ENCODE results near the gene CIITA.

CIITA gene

DNA sequence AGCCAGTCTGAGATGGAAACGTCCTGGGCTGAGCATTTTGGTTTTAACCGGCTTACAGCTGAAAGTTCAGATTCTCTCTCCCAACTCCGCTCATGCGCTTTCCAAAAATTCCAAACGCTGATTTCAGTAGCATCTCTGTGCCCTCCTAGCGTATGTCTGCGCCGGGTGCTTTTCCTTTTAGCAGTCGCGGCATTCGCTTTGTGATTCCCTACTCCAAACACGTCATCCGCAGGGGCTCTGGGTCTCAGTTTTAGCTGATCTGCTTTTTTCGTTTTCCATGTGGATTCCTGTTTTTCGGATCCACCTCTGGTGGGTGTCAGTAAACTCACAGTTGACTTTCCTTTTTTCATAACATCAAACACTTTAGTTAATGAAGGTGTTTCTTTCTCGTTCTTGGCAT, 36.3 kb upstream of the CIITA start:
- no peaks in the 10 kb centered on the region for H3K79me2 ChIP-seq (ENCODE audit: insufficient read depth, low read depth)
- H3K4me1 ChIP-seq (ENCODE audit: low read depth, poor library complexity, severe bottlenecking): peaks cover 92% of the 10 kb centered on the region
- no peaks in the 10 kb centered on the region for H3K27me3 ChIP-seq (ENCODE audit: insufficient read depth, low read depth)
- no peak overlapping the region for H3K4me3 ChIP-seq (IDR thresholded peaks at IDR 0.05; ENCODE audit: insufficient read depth, low read depth, low read length)
- TF ChIP-seq, protein P1, sequence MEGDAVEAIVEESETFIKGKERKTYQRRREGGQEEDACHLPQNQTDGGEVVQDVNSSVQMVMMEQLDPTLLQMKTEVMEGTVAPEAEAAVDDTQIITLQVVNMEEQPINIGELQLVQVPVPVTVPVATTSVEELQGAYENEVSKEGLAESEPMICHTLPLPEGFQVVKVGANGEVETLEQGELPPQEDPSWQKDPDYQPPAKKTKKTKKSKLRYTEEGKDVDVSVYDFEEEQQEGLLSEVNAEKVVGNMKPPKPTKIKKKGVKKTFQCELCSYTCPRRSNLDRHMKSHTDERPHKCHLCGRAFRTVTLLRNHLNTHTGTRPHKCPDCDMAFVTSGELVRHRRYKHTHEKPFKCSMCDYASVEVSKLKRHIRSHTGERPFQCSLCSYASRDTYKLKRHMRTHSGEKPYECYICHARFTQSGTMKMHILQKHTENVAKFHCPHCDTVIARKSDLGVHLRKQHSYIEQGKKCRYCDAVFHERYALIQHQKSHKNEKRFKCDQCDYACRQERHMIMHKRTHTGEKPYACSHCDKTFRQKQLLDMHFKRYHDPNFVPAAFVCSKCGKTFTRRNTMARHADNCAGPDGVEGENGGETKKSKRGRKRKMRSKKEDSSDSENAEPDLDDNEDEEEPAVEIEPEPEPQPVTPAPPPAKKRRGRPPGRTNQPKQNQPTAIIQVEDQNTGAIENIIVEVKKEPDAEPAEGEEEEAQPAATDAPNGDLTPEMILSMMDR (conservative IDR thresholded peaks at IDR 0.05; ENCODE audit: low read depth, low read length): no peak
- H3K9ac ChIP-seq: no peak overlapping the region
- no peaks in the 10 kb centered on the region for H4K20me1 ChIP-seq (ENCODE audit: insufficient read depth)
- no peak overlapping the region for H3K4me2 ChIP-seq
- no peaks in the 10 kb centered on the region for H3K36me3 ChIP-seq (ENCODE audit: insufficient read depth)
- H2AFZ ChIP-seq (ENCODE audit: low read depth): no peak overlapping the region
- H3K27ac ChIP-seq: no peak overlapping the region

DNA sequence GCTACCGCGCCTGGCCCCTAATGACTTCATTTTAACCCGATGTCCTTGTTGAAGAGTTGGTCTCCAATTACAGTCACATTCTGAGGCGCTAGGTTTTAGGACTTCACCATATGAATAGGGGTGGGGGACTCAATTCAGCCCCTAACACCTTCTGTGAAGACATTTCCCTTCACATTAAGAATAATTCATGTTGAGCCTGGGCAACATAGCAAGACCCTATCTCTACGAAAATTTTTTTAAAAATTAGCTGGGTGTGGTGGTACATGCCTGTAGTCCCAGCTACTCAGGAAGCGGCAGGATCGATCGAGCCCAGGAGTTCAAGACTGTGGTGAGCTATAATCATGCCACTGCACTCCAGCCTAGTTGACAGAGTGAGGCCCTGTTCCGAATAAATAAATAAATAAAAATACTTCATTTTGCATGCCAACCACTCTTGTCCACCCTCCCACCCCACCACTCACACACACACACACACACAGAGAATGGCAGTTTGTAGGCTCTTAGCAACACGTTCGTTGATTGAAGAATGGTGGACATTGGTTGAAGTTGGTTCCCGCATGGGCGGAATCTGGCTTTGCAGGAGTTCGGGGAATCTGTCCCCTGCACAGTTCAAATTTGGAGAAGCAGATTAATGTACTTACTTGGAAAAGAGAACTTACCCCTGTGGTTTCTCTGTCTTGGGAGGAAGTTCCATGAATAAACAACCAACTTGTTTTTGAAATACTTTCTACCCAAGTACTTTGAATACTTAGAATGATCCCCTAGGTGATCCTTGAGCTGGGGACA, 30.6 kb upstream of the CIITA start:
- Histone ChIP-seq H3K36me3 (ENCODE audit: insufficient read depth) (no peaks in the 10 kb centered on the region), H3K4me1 (ENCODE audit: low read depth, poor library complexity, severe bottlenecking) (peaks cover 51% of the 10 kb centered on the region), H4K20me1 (ENCODE audit: insufficient read depth) (no peaks in the 10 kb centered on the region), H3K27me3 (ENCODE audit: insufficient read depth, low read depth) (no peaks in the 10 kb centered on the region), H3K9ac (no peak overlapping the region), H3K4me2 (no peak overlapping the region), H3K27ac (no peak overlapping the region), H3K79me2 (ENCODE audit: insufficient read depth, low read depth) (no peaks in the 10 kb centered on the region), H3K4me3 (IDR thresholded peaks at IDR 0.05; ENCODE audit: insufficient read depth, low read depth, low read length) (no peak overlapping the region), H2AFZ (ENCODE audit: low read depth) (no peak overlapping the region)
- TF ChIP-seq, protein P1 (conservative IDR thresholded peaks at IDR 0.05; ENCODE audit: low read depth, low read length): no peak

DNA sequence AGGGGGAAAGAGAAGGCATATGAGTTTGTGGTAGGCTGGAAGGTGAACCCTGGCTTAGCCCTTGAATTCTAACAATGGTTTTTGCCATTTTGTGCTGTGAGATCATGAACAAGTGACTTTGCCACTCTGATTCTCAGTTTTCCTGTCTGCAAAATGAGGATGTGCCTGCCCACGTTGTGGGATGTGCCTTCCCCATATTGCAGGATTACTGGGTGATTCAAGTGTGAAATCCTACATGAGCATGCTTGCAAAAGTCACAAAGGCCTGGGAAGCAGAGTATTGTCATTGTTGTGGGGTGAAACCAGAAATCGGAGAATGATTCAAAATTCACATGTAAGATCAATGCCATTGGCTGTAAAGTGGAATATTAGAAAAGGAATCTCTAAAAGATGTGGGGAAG, 29.8 kb upstream of the CIITA start:
- no peaks in the 10 kb centered on the region for H3K36me3 ChIP-seq (ENCODE audit: insufficient read depth)
- H3K4me3 ChIP-seq (IDR thresholded peaks at IDR 0.05; ENCODE audit: insufficient read depth, low read depth, low read length): no peak overlapping the region
- H3K4me2 ChIP-seq: no peak overlapping the region
- TF ChIP-seq, protein P1 (conservative IDR thresholded peaks at IDR 0.05; ENCODE audit: low read depth, low read length): no peak
- no peaks in the 10 kb centered on the region for H3K27me3 ChIP-seq (ENCODE audit: insufficient read depth, low read depth)
- H3K4me1 ChIP-seq (ENCODE audit: low read depth, poor library complexity, severe bottlenecking): peaks cover 48% of the 10 kb centered on the region
- no peak overlapping the region for H3K27ac ChIP-seq
- H3K79me2 ChIP-seq (ENCODE audit: insufficient read depth, low read depth): no peaks in the 10 kb centered on the region
- H3K9ac ChIP-seq: no peak overlapping the region
- H2AFZ ChIP-seq (ENCODE audit: low read depth): no peak overlapping the region
- H4K20me1 ChIP-seq (ENCODE audit: insufficient read depth): no peaks in the 10 kb centered on the region

DNA sequence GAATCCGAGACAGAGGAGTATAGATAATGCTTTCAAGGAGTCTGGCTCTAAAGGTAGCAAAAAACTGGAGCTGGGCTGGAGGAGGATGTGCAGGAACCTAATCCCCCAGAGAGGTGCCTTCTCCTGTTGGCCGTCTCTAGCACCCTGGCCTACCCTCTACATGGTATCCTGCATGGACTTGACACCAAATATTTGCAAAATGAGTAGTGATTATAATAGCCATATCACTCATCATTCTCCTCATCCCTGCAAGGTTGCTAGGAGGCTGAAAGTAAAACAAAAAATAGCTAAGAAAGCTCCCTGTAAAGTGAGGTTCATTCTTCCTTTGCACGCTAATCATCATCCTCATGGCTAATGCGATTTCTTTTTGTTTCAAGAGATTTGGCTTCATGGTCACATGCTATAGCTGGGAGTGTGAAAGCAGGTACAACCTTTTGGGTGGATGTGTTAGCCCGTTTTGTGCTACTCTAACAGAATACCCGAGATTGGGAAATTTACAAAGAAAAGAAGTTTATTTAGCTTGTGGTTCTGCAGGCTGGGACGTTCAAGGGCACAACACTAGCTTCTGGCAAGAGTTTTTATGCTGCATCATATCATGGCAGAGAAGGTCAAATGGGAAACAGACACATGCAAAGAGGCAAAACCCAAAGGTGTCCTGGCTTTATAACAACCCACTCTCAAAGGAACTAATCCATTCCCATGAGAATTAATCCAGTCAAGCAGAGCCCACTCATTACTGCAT, 27.1 kb upstream of the CIITA start:
- Histone ChIP-seq H3K4me1 (ENCODE audit: low read depth, poor library complexity, severe bottlenecking) (peaks cover 30% of the 10 kb centered on the region), H3K4me3 (IDR thresholded peaks at IDR 0.05; ENCODE audit: insufficient read depth, low read depth, low read length) (no peak overlapping the region), H3K79me2 (ENCODE audit: insufficient read depth, low read depth) (no peaks in the 10 kb centered on the region), H2AFZ (ENCODE audit: low read depth) (no peak overlapping the region), H3K27ac (no peak overlapping the region), H3K4me2 (no peak overlapping the region), H3K9ac (no peak overlapping the region), H3K36me3 (ENCODE audit: insufficient read depth) (no peaks in the 10 kb centered on the region), H4K20me1 (ENCODE audit: insufficient read depth) (no peaks in the 10 kb centered on the region), H3K27me3 (ENCODE audit: insufficient read depth, low read depth) (no peaks in the 10 kb centered on the region)
- TF ChIP-seq, protein P1 (conservative IDR thresholded peaks at IDR 0.05; ENCODE audit: low read depth, low read length): no peak

All from KMS-11 (cell line).